CD4-positive, alpha-beta memory T cell (primary cell): ENCODE measurements around the gene ZDHHC8. TPM values are rescaled to one million over a fixed set of nuclear protein-coding genes. Genes with fewer than 3 reads are reported as not detected.

Source experiments
- CTCF ChIA-PET: fragments of 350-600 bp; sonication (Branson Sonifier 250); formaldehyde crosslinking; loops from one replicate; lab custom pipeline; 2021; ENCODE audit warnings: inconsistent platforms; ENCODE audit not compliant: partially characterized antibody; lab: Charles Lee
- POLR2A ChIA-PET: fragments of 350-600 bp; sonication (Branson Sonifier 250); formaldehyde crosslinking; loops from one replicate; lab custom pipeline; 2021; ENCODE audit not compliant: partially characterized antibody; lab: Charles Lee
- DNase-seq, 5 donors: peaks; one replicate each; pipeline versions ENCODE4 v3.0.0 to v3.0.0-alpha.2; 2020 to 2022; ENCODE audit warnings: mixed read lengths in 1 of 5
- H3K27ac ChIP-seq: one replicate; pipeline ENCODE4 v1.7.0; 2013; ENCODE audit warnings: low read depth, low read length
- H3K27me3 ChIP-seq: 2 replicates; pipeline ENCODE4 v1.7.0; 2013; ENCODE audit warnings: mild to moderate bottlenecking, low read length, moderate library complexity; ENCODE audit not compliant: insufficient read depth
- H3K36me3 ChIP-seq: 2 replicates; pipeline ENCODE4 v1.7.0; 2013; ENCODE audit warnings: mild to moderate bottlenecking, low read length, moderate library complexity; ENCODE audit not compliant: insufficient read depth
- H3K4me1 ChIP-seq: 2 replicates; pipeline ENCODE4 v1.7.0; 2013; ENCODE audit warnings: mild to moderate bottlenecking, low read length, moderate library complexity; ENCODE audit not compliant: insufficient read depth
- H3K4me3 ChIP-seq, 2 donors: one replicate each; pipeline ENCODE4 v1.7.0; 2013; ENCODE audit warnings: low read length in 2 of 2, mild to moderate bottlenecking in 1 of 2
- H3K9me3 ChIP-seq, 2 donors: one replicate each; pipeline ENCODE4 v1.7.0; 2013; ENCODE audit warnings: low read length in 2 of 2, control low read depth in 1 of 2; ENCODE audit not compliant: control insufficient read depth in 1 of 2
- H3K27ac Mint-ChIP-seq, 7 donors: one replicate each; pipeline ENCODE4 v1.8.0; 2020 to 2021; ENCODE audit warnings: mixed read lengths in 7 of 7, mild to moderate bottlenecking in 6 of 7, inconsistent platforms in 3 of 7, moderate library complexity in 3 of 7
- H3K27me3 Mint-ChIP-seq, 2 donors: one replicate each; pipeline ENCODE4 v1.8.0; 2020 to 2021; ENCODE audit warnings: mixed read lengths in 2 of 2
- H3K36me3 Mint-ChIP-seq, 2 donors: one replicate each; pipeline ENCODE4 v1.8.0; 2020 to 2021; ENCODE audit warnings: mixed read lengths in 2 of 2, inconsistent platforms in 1 of 2, mild to moderate bottlenecking in 1 of 2
- H3K4me1 Mint-ChIP-seq, 4 donors: one replicate each; pipeline ENCODE4 v1.8.0; 2020 to 2021; ENCODE audit warnings: mixed read lengths in 4 of 4, mild to moderate bottlenecking in 1 of 4
- H3K4me3 Mint-ChIP-seq, 8 donors: one replicate each; pipeline ENCODE4 v1.8.0; 2020 to 2021; ENCODE audit warnings: mixed read lengths in 8 of 8, mild to moderate bottlenecking in 7 of 8, moderate library complexity in 6 of 8, inconsistent platforms in 3 of 8
- H3K9me3 Mint-ChIP-seq, 8 donors: one replicate each; pipeline ENCODE4 v1.8.0; 2020 to 2021; ENCODE audit warnings: mixed read lengths in 8 of 8, mild to moderate bottlenecking in 5 of 8, inconsistent platforms in 3 of 8, moderate library complexity in 1 of 8
- intact Hi-C: fragments of 100-400 bp; cut with micrococcal nuclease; formaldehyde crosslinking; loops from one replicate; pipeline ENCODE4 v1.15.1; 2023
- polyA plus RNA-seq, 2 donors: library from polyadenylated mRNA; unstranded; fragments of 300-500 nt; fragmentation: Illumina TruSeq; gene quantifications; one replicate each; pipeline ENCODE4 v1.2.3, GENCODE V29; 2021
- total RNA-seq, 2 experiments: library from RNA; stranded (reverse); gene quantifications; one replicate each; pipeline ENCODE4 v1.2.3, GENCODE V29; 2021

ZDHHC8 gene
- total and polyA plus RNA-seq, 4 experiments from 2014 or later: 1.0 to 81.7 (median 43.5) TPM

DNA sequence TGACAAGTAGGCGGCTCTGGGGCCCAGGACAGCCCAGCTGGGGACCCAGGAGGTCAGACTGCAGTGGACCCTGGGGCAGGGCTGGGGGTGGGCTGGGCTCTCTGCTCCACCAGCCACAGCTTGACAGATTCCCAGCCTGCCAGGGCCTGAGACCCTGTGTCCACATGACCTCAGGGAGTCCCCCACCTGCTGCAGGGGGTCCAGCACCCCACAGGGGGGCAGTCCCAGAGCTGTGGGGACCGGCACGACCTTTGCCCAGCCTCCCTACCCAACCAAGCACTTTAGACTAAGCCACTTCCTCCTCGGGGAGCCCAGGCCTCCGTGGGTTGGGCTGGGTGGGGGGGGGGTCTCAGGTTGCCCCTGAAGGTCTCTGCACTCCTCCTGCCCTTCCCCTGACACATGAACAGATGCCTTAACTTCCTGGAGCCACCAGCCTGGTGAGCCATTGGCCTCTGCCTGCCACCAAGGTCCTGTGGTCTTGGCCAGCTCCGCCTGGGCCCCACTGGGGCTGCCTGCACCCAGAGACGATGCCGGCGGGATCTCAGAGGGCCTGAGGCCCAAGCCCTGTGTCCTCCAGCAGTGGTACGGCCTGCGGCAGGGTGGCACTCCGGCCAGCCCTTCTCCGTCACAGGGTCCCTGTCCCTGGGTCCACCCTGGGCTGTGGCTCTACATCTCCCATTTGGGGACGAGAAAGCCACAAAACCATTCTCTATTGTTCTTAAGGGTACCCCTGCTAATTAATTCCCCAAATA is 15.8 kb downstream of the ZDHHC8 start:
- no peaks in the 10 kb centered on the region for H3K27me3 Mint-ChIP-seq
- peaks cover 0 to 3% of the 10 kb centered on the region in 2 donors for H3K36me3 Mint-ChIP-seq
- POLR2A ChIA-PET: no interaction called here
- H3K4me1 Mint-ChIP-seq: no peaks in the 10 kb centered on the region
- no peaks in the 10 kb centered on the region for H3K9me3 Mint-ChIP-seq
- CTCF ChIA-PET: no interaction called here
- no peaks in the 10 kb centered on the region for H3K9me3 ChIP-seq
- intact Hi-C loops: no loop called here
- no peak overlapping the region for H3K27ac Mint-ChIP-seq
- no peak overlapping the region for H3K27ac ChIP-seq
- no peaks in the 10 kb centered on the region for H3K36me3 ChIP-seq
- no peak overlapping the region for H3K4me3 Mint-ChIP-seq
- no peaks in the 10 kb centered on the region for H3K27me3 ChIP-seq
- DNase-seq: no peak
- H3K4me3 ChIP-seq: no peak overlapping the region
- no peaks in the 10 kb centered on the region for H3K4me1 ChIP-seq

- intact Hi-C loops: no loop called here
Measured at GRCh38 chr22:20148414-20148813, 16.8 kb downstream of the ZDHHC8 start.

GRCh38 chr22:20149257-20150250 is 17.9 kb downstream of the ZDHHC8 start:
- Mint-ChIP-seq H3K27ac (no peak overlapping the region), H3K9me3 (no peaks in the 10 kb centered on the region), H3K4me3 (no peak overlapping the region), H3K27me3 (no peaks in the 10 kb centered on the region), H3K4me1 (no peaks in the 10 kb centered on the region), H3K36me3 (no peaks in the 10 kb centered on the region)
- DNase-seq: no peak
- Histone ChIP-seq H3K4me1 (no peaks in the 10 kb centered on the region), H3K27ac (no peak overlapping the region), H3K36me3 (no peaks in the 10 kb centered on the region), H3K4me3 (no peak overlapping the region), H3K9me3 (no peaks in the 10 kb centered on the region), H3K27me3 (no peaks in the 10 kb centered on the region)
- POLR2A ChIA-PET: no interaction called here
- CTCF ChIA-PET: no interaction called here
- intact Hi-C loops: no loop called here

More at GRCh38 chr22:20148414-20148813, 16.8 kb downstream of the ZDHHC8 start:
- H3K27ac ChIP-seq: no peak overlapping the region
- no peaks in the 10 kb centered on the region for H3K4me1 Mint-ChIP-seq
- no peaks in the 10 kb centered on the region for H3K9me3 Mint-ChIP-seq
- no peaks in the 10 kb centered on the region for H3K27me3 Mint-ChIP-seq
- no peaks in the 10 kb centered on the region for H3K36me3 ChIP-seq
- no peak overlapping the region for H3K4me3 ChIP-seq
- H3K9me3 ChIP-seq: no peaks in the 10 kb centered on the region
- ChIA-PET POLR2A (interaction anchor here (1.2 kb wide), 1 partner anchor 9 kb away, joined by 3 read pairs; no protein-coding TSS in a partner anchor), CTCF (no interaction called here)
- no peak for DNase-seq
- no peaks in the 10 kb centered on the region for H3K27me3 ChIP-seq
- no peak overlapping the region for H3K27ac Mint-ChIP-seq
- no peak overlapping the region for H3K4me3 Mint-ChIP-seq
- no peaks in the 10 kb centered on the region for H3K4me1 ChIP-seq
- H3K36me3 Mint-ChIP-seq: peaks cover 0 to 3% of the 10 kb centered on the region in 2 donors

DNA sequence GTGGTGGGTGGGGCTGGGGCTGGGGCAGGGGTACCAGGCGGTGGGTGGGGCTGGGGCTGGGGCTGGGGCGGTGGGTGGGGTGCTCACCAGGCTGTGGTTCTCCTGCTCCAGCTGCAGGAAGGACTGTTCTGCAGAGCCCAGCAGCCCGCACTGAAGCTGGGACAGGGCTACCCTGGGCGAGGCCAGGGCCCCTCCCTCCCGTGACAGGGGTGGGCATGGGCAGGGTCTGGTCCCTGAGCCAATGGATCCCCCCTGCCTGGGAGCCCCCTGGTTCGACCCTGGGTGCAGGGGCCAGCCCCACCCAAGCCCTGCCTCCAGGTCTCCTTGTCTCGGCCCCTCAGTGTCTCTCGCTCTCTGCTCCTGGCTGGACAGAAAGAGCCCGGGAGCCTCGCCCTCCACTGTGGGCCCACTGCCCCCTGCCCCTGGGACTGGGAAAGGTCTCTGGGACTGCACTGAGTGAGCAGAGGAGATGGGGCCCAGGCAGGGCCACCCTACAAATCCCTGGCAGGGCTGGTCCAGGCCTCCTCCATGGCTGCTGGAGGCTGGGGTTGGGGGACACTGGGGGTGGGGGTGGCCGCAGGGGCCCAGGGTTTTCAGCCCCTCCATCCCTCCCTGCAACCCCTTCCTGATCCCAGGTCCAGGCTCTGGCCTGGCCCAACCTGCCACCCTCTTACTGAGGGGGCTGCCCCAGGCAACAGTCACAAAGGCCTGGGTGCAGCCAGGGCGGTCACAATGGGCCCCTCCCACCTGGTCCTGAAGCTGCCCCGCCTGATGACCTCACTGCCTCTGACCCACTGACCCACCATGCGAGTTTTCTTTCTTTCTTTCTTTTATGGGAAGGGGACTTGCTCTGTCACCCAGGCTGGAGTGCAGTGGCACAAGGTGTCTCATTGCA is 19.0 kb downstream of the ZDHHC8 start, which contains the start of gene CCDC188:
CCDC188 (minus strand) TSS at position 675 of the 895 bp plus-strand sequence; CDS start at position 606, 69 bp downstream.
- no peaks in the 10 kb centered on the region for H3K27me3 Mint-ChIP-seq
- Histone ChIP-seq H3K36me3 (no peaks in the 10 kb centered on the region), H3K9me3 (no peaks in the 10 kb centered on the region), H3K4me1 (no peaks in the 10 kb centered on the region), H3K4me3 (no peak within 1 kb of the TSS), H3K27ac (no peak within 1 kb of the TSS), H3K27me3 (no peaks in the 10 kb centered on the region)
- intact Hi-C loops: no loop called here
- no peak within 1 kb of the TSS for H3K4me3 Mint-ChIP-seq
- no peaks in the 10 kb centered on the region for H3K36me3 Mint-ChIP-seq
- H3K27ac Mint-ChIP-seq: peak within 1 kb of the TSS in 2 of 7 donors; percentile 6 to 9
- H3K9me3 Mint-ChIP-seq: no peaks in the 10 kb centered on the region
- no peaks in the 10 kb centered on the region for H3K4me1 Mint-ChIP-seq
- POLR2A ChIA-PET: no interaction called here
- DNase-seq: no peak
- CTCF ChIA-PET: interaction anchor here (0.6 to 0.8 kb wide), 2 partner anchors 133 to 195 kb away, joined by 3 read pairs; no protein-coding TSS in a partner anchor

GRCh38 chr22:20151276-20151588 is 19.6 kb downstream of the ZDHHC8 start:
- Histone ChIP-seq H3K9me3 (no peaks in the 10 kb centered on the region), H3K4me3 (no peak overlapping the region), H3K36me3 (no peaks in the 10 kb centered on the region), H3K27ac (no peak overlapping the region), H3K4me1 (no peaks in the 10 kb centered on the region), H3K27me3 (no peaks in the 10 kb centered on the region)
- peak overlapping the region in 2 of 7 donors; percentile 6 to 9 for H3K27ac Mint-ChIP-seq
- H3K27me3 Mint-ChIP-seq: no peaks in the 10 kb centered on the region
- no peaks in the 10 kb centered on the region for H3K36me3 Mint-ChIP-seq
- H3K4me3 Mint-ChIP-seq: no peak overlapping the region
- DNase-seq: no peak
- ChIA-PET POLR2A (interaction anchor here (0.5 kb wide), 1 partner anchor 609 kb away, joined by 3 read pairs; no protein-coding TSS in a partner anchor), CTCF (interaction anchor here (0.6 to 0.8 kb wide), 2 partner anchors 133 to 196 kb away, joined by 3 read pairs; no protein-coding TSS in a partner anchor)
- intact Hi-C loops: no loop called here
- H3K9me3 Mint-ChIP-seq: no peaks in the 10 kb centered on the region
- no peaks in the 10 kb centered on the region for H3K4me1 Mint-ChIP-seq

GRCh38 chr22:20152464-20152890 is 20.9 kb downstream of the ZDHHC8 start:
- H3K27me3 ChIP-seq: no peaks in the 10 kb centered on the region
- no peaks in the 10 kb centered on the region for H3K4me1 ChIP-seq
- no peak overlapping the region for H3K27ac ChIP-seq
- DNase-seq: no peak
- Mint-ChIP-seq H3K27me3 (peaks cover 0 to 3% of the 10 kb centered on the region in 2 donors), H3K4me3 (no peak overlapping the region), H3K9me3 (no peaks in the 10 kb centered on the region), H3K27ac (no peak overlapping the region), H3K36me3 (no peaks in the 10 kb centered on the region), H3K4me1 (peaks cover 0 to 5% (median 2%) of the 10 kb centered on the region in 4 donors)
- H3K9me3 ChIP-seq: no peaks in the 10 kb centered on the region
- POLR2A ChIA-PET: no interaction called here
- CTCF ChIA-PET: no interaction called here
- H3K36me3 ChIP-seq: no peaks in the 10 kb centered on the region
- no peak overlapping the region for H3K4me3 ChIP-seq
- intact Hi-C loops: no loop called here
